Measurements from ENCODE around the gene PRSS36. TPM values are rescaled to one million over a fixed set of nuclear protein-coding genes. Genes with fewer than 3 reads are reported as not detected.

PRSS36 gene
- total and polyA plus RNA-seq, 9 donors, result 0.28 to 2.1 (median 1.1) TPM; not detected in 2

- Histone ChIP-seq H3K27me3 (no peaks in the 10 kb centered on the region), H3K9me3 (no peaks in the 10 kb centered on the region), H3K36me3 (no peaks in the 10 kb centered on the region), H3K4me1 (ENCODE audit: insufficient read depth) (peaks cover 9% of the 10 kb centered on the region), H3K4me3 (peak within 1 kb of the TSS; percentile 97), H3K27ac (peak within 1 kb of the TSS; percentile 88 to 97)
- intact Hi-C loops (cut with DNase I), result loop anchor here in 1 of 4 donors (10.0 kb wide), 1 partner anchor 163 kb away; the partner anchor contains the start of gene SETD1A
- peak in 1 of 3 donors; percentile 16 for TF ChIP-seq CTCF (IDR thresholded peaks at IDR 0.05)
- peak; percentile 32 for TF ChIP-seq EP300 (IDR thresholded peaks at IDR 0.05)
- TF ChIP-seq POLR2A (IDR thresholded peaks at IDR 0.05), result peak; percentile 99
- WGBS, 3 donors, result 0 to 1% (median 0%) methylated on average over 50 to 68 of the region's 68 CpGs
- DNase-seq, result peak; percentile 99
Observed at GRCh38 chr16:31117384-31118222, 32.3 kb downstream of the PRSS36 start, which contains the start of gene KAT8. TSS of gene KAT8 (plus strand) at chr16:31117664. CDS start at chr16:31117682, 18 bp downstream.

DNA sequence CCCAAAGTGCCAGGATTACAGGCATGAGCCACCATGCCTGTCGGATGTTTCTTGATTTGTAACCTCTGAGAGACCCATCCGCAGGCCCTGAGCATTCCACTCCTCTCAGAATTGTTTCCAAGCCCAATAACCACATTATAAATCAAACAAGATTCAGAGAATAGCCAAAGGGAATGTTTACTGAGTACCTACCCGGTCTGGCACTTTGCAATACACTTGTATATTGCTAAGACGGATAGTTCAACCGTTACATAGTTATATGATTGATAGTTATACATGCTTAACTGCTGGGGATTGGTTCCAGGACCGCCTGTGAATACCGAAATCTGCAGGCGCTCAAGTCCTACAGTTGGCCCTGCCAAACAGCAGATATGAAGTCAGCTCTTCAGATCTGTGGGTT, 35.4 kb downstream of the PRSS36 start:
- intact Hi-C loops (cut with DNase I), result loop anchor here in 1 of 4 donors (10.0 kb wide), 1 partner anchor 160 kb away; the partner anchor contains the start of gene SETD1A
- Histone ChIP-seq H3K4me1 (ENCODE audit: insufficient read depth) (peaks cover 9% of the 10 kb centered on the region), H3K9me3 (no peaks in the 10 kb centered on the region), H3K27me3 (no peaks in the 10 kb centered on the region), H3K4me3 (no peak overlapping the region), H3K36me3 (no peaks in the 10 kb centered on the region), H3K27ac (no peak overlapping the region)
- 59 to 64% (median 62%) methylated on average over 8 of the region's 8 CpGs for WGBS, 3 donors
- no peak for TF ChIP-seq POLR2A (IDR thresholded peaks at IDR 0.05)
- no peak for TF ChIP-seq CTCF (IDR thresholded peaks at IDR 0.05)
- no peak for TF ChIP-seq EP300 (IDR thresholded peaks at IDR 0.05)
- no peak for DNase-seq

GRCh38 chr16:31113121-31114120, 36.4 kb downstream of the PRSS36 start:
- no peaks in the 10 kb centered on the region for H3K27me3 ChIP-seq
- no peak overlapping the region for H3K27ac ChIP-seq
- 66 to 73% (median 69%) methylated on average over 5 of the region's 5 CpGs for WGBS, 3 donors
- peaks cover 7% of the 10 kb centered on the region for H3K4me1 ChIP-seq (ENCODE audit: insufficient read depth)
- no peak for DNase-seq
- intact Hi-C loops (cut with DNase I), result loop anchor here in 1 of 4 donors (10.0 kb wide), 1 partner anchor 159 kb away; the partner anchor contains the start of gene SETD1A
- H3K4me3 ChIP-seq, result no peak overlapping the region
- no peaks in the 10 kb centered on the region for H3K9me3 ChIP-seq
- no peak for TF ChIP-seq CTCF (IDR thresholded peaks at IDR 0.05)
- TF ChIP-seq POLR2A (IDR thresholded peaks at IDR 0.05), result no peak
- no peak for TF ChIP-seq EP300 (IDR thresholded peaks at IDR 0.05)
- H3K36me3 ChIP-seq, result no peaks in the 10 kb centered on the region

DNA sequence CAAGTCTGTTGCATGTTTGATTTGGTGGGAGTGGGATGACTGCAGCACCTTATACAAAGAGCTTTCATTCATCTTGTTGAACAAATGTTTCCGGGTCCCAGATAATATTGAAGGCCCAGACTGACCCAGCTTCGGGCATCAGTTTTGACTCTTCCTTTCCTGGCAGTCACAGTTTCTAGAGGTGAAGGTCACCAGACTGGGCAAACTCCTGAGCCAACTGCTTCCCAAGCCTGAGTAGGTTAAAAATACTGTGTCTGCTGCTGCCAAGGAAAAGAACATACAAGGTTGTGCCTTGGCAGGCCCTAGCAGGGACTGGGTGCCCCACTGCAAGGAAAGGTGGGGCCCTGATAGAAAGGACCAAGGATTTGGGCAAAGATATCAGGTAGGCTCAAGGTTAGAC, 37.2 kb downstream of the PRSS36 start:
- Histone ChIP-seq H3K27ac (no peak overlapping the region), H3K9me3 (no peaks in the 10 kb centered on the region), H3K36me3 (no peaks in the 10 kb centered on the region), H3K4me1 (ENCODE audit: insufficient read depth) (peaks cover 7% of the 10 kb centered on the region), H3K4me3 (no peak overlapping the region), H3K27me3 (no peaks in the 10 kb centered on the region)
- no peak for DNase-seq
- no peak for TF ChIP-seq POLR2A (IDR thresholded peaks at IDR 0.05)
- no peak for TF ChIP-seq EP300 (IDR thresholded peaks at IDR 0.05)
- no peak for TF ChIP-seq CTCF (IDR thresholded peaks at IDR 0.05)
- intact Hi-C loops (cut with DNase I), result loop anchor here in 1 of 4 donors (10.0 kb wide), 1 partner anchor 158 kb away; the partner anchor contains the start of gene SETD1A
- WGBS, 3 donors, result 33 to 51% (median 47%) methylated on average over 2 of the region's 2 CpGs
